ENCODE measurements around the gene HNRNPUL2. TPM values are rescaled to one million over a fixed set of nuclear protein-coding genes. Genes with fewer than 3 reads are reported as not detected.

The HNRNPUL2 gene
- total and polyA plus RNA-seq, 2 of the 4 experiments (the other 2 are of a cell fraction): 3.9 to 30.2 TPM

DNA sequence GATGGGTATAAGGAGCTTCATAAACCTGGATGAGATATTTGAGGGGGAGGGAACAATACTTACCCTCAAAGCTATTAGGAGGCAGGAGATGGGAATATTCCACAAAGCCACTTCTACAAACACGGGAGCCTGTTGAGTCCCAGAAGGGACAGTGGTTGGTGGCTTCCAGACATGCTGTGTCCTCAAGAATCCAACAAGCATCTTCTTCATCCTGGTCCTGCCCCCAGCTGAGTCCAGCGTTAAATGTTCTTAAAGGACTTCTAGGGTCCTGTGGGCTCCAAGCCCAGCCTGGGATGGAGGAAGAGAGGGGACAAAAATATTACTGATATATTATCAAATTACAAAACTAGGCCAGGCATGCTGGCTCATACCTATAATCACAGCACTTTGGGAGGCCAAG lies 59.8 kb downstream of the HNRNPUL2 start:
- Histone ChIP-seq H3K79me1 (ENCODE audit: low read depth in 1 of 2, low read length in 2 of 2) (peaks cover 36 to 71% of the 10 kb centered on the region in 2 experiments), H3K27me3 (ENCODE audit: control insufficient read depth, insufficient read depth, low read length) (no peaks in the 10 kb centered on the region), H2AK5ac (ENCODE audit: low read depth, low read length) (no peak overlapping the region), H3K36me3 (ENCODE audit: control insufficient read depth, insufficient read depth, low read length) (peaks cover 15% of the 10 kb centered on the region), H2BK120ac (ENCODE audit: low read depth, low read length) (no peak overlapping the region), H4K20me1 (ENCODE audit: insufficient read depth, low read length) (peaks cover 18% of the 10 kb centered on the region), H3K4me3 (ENCODE audit: insufficient read depth, low read depth, low read length) (no peak overlapping the region), H2AFZ (replicated peaks; ENCODE audit: low read length, poor library complexity) (no peak overlapping the region), H3K9ac (ENCODE audit: low read depth, low read length) (no peak overlapping the region), H3K23ac (ENCODE audit: low read depth, low read length) (peak overlapping the region; percentile 89; the same call in 1 of the 2 replicates), H3K18ac (ENCODE audit: low read depth, low read length) (no peak overlapping the region), H4K8ac (ENCODE audit: low read depth in 2 of 2, low read length in 2 of 2) (peak overlapping the region in 1 of 2 experiments; percentile 7; a peak in 1 of 4 replicates), H3K27ac (ENCODE audit: insufficient read depth, low read length) (no peak overlapping the region), H3K9me1 (ENCODE audit: insufficient read depth, low read length) (peaks cover 9% of the 10 kb centered on the region), H2BK15ac (ENCODE audit: low read depth, low read length) (no peak overlapping the region), H3K4me2 (ENCODE audit: low read depth, low read length) (no peak overlapping the region), H4K91ac (ENCODE audit: insufficient read depth, low read depth, low read length) (no peak overlapping the region), H4K5ac (ENCODE audit: low read depth, low read length) (no peak overlapping the region), H2BK5ac (ENCODE audit: low read depth, low read length, poor library complexity, severe bottlenecking) (no peak overlapping the region), H2AK9ac (replicated peaks; ENCODE audit: low read depth, low read length, poor library complexity) (no peak overlapping the region), H3K4me1 (ENCODE audit: control insufficient read depth, insufficient read depth, low read length) (peaks cover 8% of the 10 kb centered on the region), H3K4ac (ENCODE audit: low read depth, low read length) (no peak overlapping the region; the same call in 1 of the 2 replicates), H3K56ac (ENCODE audit: extremely low read depth, insufficient read depth, low read length) (no peak overlapping the region), H3K14ac (replicated peaks; ENCODE audit: low read depth, low read length) (peak overlapping the region; percentile 95), H2BK20ac (ENCODE audit: low read depth, low read length) (no peak overlapping the region), H3K9me3 (ENCODE audit: control insufficient read depth, insufficient read depth, low read length) (no peaks in the 10 kb centered on the region)
- dilution Hi-C loops (cut with HindIII; ENCODE audit: low sequenced_read_pairs, unreplicated experiment): no loop called here
- no CpG with 5 or more reads among the region's 2 CpGs for WGBS, 2 experiments (ENCODE audit: extremely low coverage in 2 of 2, insufficient read length in 1 of 2)
- DNase-seq (no peak), ATAC-seq (ENCODE audit: low read depth) (no peak)
- in situ Hi-C loops (cut with MboI; ENCODE audit: low sequenced_read_pairs): no loop called here
- intact Hi-C loops (cut with micrococcal nuclease): no loop called here
- no peak for TF ChIP-seq POLR2A (IDR thresholded peaks at IDR 0.05; ENCODE audit: low read depth, low read length)
- no peak for TF ChIP-seq RCOR1 (IDR thresholded peaks at IDR 0.05; ENCODE audit: insufficient replicate concordance, low read length)
- no peak for TF ChIP-seq CHD1 (IDR thresholded peaks at IDR 0.05; ENCODE audit: low read depth, low read length)
- no peak for TF ChIP-seq CEBPB (IDR thresholded peaks at IDR 0.05; ENCODE audit: low read depth, low read length)
- no peak for TF ChIP-seq NFE2L2 (IDR thresholded peaks at IDR 0.05; ENCODE audit: low read depth, low read length)
- no peak for TF ChIP-seq RFX5 (IDR thresholded peaks at IDR 0.05; ENCODE audit: low read depth, low read length)
- no TSS peak for BruUV-seq (replicated peaks)
- ChIA-PET CTCF (interaction anchor here (0.6 to 0.8 kb wide), 2 partner anchors 23 to 273 kb away, joined by 3 read pairs; no protein-coding TSS in a partner anchor), POLR2A (ENCODE audit: unreplicated experiment) (interaction anchor here (0.6 kb wide), 1 partner anchor 105 kb away, joined by 13 read pairs; no protein-coding TSS in a partner anchor)

Measured in IMR-90 (cell line).